ENCODE results near the gene RGS10. TPM values are rescaled to one million over a fixed set of nuclear protein-coding genes. Genes with fewer than 3 reads are reported as not detected.

The RGS10 gene
- total and polyA plus RNA-seq, 2 of the 8 experiments (the other 6 are each of a cell fraction or from before 2014, with no cell fraction given) = 5.5 to 13.1 TPM

DNA sequence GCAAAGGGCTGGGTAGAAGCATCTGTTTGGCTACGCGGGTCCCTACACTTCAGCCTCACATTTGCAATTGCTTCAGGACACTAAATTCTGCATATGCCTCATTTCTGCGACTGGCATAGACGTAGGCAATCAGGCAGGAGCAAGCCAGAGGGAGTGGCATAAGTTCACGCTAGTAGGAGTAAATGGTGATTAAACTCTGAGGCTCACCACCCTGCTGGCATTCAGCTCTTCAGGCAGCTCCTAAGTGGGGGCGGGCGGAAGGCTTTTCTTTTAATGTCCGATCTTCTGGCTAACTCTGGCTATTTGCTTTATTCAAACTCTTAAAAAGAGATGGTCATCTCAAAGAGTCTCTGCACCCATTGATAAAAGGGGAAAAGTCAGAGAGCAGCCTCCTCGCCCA is 45.3 kb downstream of the RGS10 start (continued):
- TF ChIP-seq, protein P1, sequence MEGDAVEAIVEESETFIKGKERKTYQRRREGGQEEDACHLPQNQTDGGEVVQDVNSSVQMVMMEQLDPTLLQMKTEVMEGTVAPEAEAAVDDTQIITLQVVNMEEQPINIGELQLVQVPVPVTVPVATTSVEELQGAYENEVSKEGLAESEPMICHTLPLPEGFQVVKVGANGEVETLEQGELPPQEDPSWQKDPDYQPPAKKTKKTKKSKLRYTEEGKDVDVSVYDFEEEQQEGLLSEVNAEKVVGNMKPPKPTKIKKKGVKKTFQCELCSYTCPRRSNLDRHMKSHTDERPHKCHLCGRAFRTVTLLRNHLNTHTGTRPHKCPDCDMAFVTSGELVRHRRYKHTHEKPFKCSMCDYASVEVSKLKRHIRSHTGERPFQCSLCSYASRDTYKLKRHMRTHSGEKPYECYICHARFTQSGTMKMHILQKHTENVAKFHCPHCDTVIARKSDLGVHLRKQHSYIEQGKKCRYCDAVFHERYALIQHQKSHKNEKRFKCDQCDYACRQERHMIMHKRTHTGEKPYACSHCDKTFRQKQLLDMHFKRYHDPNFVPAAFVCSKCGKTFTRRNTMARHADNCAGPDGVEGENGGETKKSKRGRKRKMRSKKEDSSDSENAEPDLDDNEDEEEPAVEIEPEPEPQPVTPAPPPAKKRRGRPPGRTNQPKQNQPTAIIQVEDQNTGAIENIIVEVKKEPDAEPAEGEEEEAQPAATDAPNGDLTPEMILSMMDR (IDR thresholded peaks at IDR 0.05; ENCODE audit: control extremely low read depth in 1 of 3, insufficient read depth in 1 of 3, low read depth in 1 of 3, low read length in 3 of 3) = no peak
- no peak for TF ChIP-seq JUN (IDR thresholded peaks at IDR 0.05; ENCODE audit: low read depth, low read length)
- TF ChIP-seq CHD1 (IDR thresholded peaks at IDR 0.05; ENCODE audit: low read depth, low read length) = no peak
- no peak for TF ChIP-seq NANOG (IDR thresholded peaks at IDR 0.05; ENCODE audit: insufficient read depth, low read depth, low read length, poor library complexity, severe bottlenecking)
- TF ChIP-seq RFX5 (IDR thresholded peaks at IDR 0.05; ENCODE audit: borderline replicate concordance, low read depth, low read length) = no peak
- TF ChIP-seq POLR2AphosphoS5 (IDR thresholded peaks at IDR 0.05; ENCODE audit: low read depth, low read length) = no peak
- TF ChIP-seq POLR2A (IDR thresholded peaks at IDR 0.05; ENCODE audit: control extremely low read depth in 1 of 2, low read depth in 2 of 2, low read length in 2 of 2) = no peak

All from H1 (cell line).